ENCODE measurements around the gene PCNT. TPM values are rescaled to one million over a fixed set of nuclear protein-coding genes. Genes with fewer than 3 reads are reported as not detected.

The PCNT gene
- total and polyA plus RNA-seq, 2 of the 8 experiments (the other 6 are each of a cell fraction or from before 2014, with no cell fraction given) = 9.9 to 45.1 TPM

GRCh38 chr21:46307625-46308024, 16.3 kb upstream of the PCNT start (continued):
- TF ChIP-seq BRCA1 (IDR thresholded peaks at IDR 0.05; ENCODE audit: low read depth, low read length) (no peak), ZNF274 (IDR thresholded peaks at IDR 0.05; ENCODE audit: borderline replicate concordance, extremely low read depth, low read length) (no peak), SIRT6 (IDR thresholded peaks at IDR 0.05; ENCODE audit: low read length) (no peak), EGR1 (IDR thresholded peaks at IDR 0.05; ENCODE audit: borderline replicate concordance, low read depth, low read length) (no peak), NRF1 (IDR thresholded peaks at IDR 0.05; ENCODE audit: low read depth, low read length) (no peak), TAF7 (optimal IDR thresholded peaks at IDR 0.05; ENCODE audit: borderline replicate concordance, low read depth, low read length) (no peak), ASH2L (IDR thresholded peaks at IDR 0.05; ENCODE audit: low read length) (no peak)
